Measurements from ENCODE around the gene MYT1. TPM values are rescaled to one million over a fixed set of nuclear protein-coding genes. Genes with fewer than 3 reads are reported as not detected.

The MYT1 gene
- total and polyA plus RNA-seq, 4 donors, result under 0.01 to 6.5 (median 0.08) TPM

DNA sequence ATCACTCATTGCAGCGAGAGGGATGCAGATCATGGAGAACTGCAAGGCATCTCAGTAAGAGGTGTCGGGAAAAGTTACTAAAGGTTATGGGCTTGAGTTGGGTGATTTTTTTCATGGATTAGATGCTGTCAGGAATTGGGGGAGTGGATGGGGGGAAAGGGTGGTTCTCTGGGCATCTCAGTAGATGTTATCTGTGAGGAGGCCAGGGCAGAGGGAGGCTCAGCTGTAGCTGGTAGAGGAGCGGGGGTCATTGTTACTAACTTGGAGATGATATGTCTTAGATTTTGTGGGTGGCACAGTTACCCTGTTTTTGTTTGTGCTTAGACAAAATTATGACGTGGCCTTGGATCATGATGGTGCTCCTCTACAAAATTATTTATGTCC is 88.7 kb downstream of the MYT1 start:
- Histone ChIP-seq H3K27me3 (ENCODE audit: control insufficient read depth in 4 of 4, insufficient read depth in 4 of 4, low read length in 3 of 4) (no peaks in the 10 kb centered on the region), H3K9ac (ENCODE audit: low read depth in 1 of 2, low read length in 2 of 2) (no peak overlapping the region), H3K4me3 (ENCODE audit: low read depth in 1 of 3, low read length in 3 of 3) (no peak overlapping the region), H3K27ac (ENCODE audit: low read depth in 1 of 2, low read length in 2 of 2) (no peak overlapping the region), H3K36me3 (ENCODE audit: control insufficient read depth in 4 of 4, insufficient read depth in 3 of 4, low read depth in 1 of 4, low read length in 3 of 4) (no peaks in the 10 kb centered on the region), H3K4me1 (ENCODE audit: control insufficient read depth in 4 of 4, insufficient read depth in 4 of 4, low read length in 3 of 4) (peaks cover 0 to 24% (median 15%) of the 10 kb centered on the region in 4 donors), H3K9me3 (ENCODE audit: control insufficient read depth in 4 of 4, low read length in 3 of 4) (no peaks in the 10 kb centered on the region)
- no peak for TF ChIP-seq EGR1 (IDR thresholded peaks at IDR 0.05; ENCODE audit: low read depth in 2 of 2)
- no peak for TF ChIP-seq HNF4A (conservative IDR thresholded peaks at IDR 0.05)
- TF ChIP-seq, protein P1, sequence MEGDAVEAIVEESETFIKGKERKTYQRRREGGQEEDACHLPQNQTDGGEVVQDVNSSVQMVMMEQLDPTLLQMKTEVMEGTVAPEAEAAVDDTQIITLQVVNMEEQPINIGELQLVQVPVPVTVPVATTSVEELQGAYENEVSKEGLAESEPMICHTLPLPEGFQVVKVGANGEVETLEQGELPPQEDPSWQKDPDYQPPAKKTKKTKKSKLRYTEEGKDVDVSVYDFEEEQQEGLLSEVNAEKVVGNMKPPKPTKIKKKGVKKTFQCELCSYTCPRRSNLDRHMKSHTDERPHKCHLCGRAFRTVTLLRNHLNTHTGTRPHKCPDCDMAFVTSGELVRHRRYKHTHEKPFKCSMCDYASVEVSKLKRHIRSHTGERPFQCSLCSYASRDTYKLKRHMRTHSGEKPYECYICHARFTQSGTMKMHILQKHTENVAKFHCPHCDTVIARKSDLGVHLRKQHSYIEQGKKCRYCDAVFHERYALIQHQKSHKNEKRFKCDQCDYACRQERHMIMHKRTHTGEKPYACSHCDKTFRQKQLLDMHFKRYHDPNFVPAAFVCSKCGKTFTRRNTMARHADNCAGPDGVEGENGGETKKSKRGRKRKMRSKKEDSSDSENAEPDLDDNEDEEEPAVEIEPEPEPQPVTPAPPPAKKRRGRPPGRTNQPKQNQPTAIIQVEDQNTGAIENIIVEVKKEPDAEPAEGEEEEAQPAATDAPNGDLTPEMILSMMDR (IDR thresholded peaks at IDR 0.05; ENCODE audit: low read depth, low read length, missing input control), result no peak
- no peak for TF ChIP-seq ATF3 (IDR thresholded peaks at IDR 0.05)
- no peak for TF ChIP-seq SP1 (IDR thresholded peaks at IDR 0.05)
- TF ChIP-seq FOXA1 (IDR thresholded peaks at IDR 0.05), result no peak
- TF ChIP-seq, protein P2, sequence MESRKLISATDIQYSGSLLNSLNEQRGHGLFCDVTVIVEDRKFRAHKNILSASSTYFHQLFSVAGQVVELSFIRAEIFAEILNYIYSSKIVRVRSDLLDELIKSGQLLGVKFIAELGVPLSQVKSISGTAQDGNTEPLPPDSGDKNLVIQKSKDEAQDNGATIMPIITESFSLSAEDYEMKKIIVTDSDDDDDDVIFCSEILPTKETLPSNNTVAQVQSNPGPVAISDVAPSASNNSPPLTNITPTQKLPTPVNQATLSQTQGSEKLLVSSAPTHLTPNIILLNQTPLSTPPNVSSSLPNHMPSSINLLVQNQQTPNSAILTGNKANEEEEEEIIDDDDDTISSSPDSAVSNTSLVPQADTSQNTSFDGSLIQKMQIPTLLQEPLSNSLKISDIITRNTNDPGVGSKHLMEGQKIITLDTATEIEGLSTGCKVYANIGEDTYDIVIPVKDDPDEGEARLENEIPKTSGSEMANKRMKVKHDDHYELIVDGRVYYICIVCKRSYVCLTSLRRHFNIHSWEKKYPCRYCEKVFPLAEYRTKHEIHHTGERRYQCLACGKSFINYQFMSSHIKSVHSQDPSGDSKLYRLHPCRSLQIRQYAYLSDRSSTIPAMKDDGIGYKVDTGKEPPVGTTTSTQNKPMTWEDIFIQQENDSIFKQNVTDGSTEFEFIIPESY (IDR thresholded peaks at IDR 0.05), result no peak
- no peak for TF ChIP-seq RXRA (IDR thresholded peaks at IDR 0.05)
- TF ChIP-seq, protein P3, sequence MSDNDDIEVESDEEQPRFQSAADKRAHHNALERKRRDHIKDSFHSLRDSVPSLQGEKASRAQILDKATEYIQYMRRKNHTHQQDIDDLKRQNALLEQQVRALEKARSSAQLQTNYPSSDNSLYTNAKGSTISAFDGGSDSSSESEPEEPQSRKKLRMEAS (IDR thresholded peaks at IDR 0.05), result no peak
- no peak for TF ChIP-seq YY1 (IDR thresholded peaks at IDR 0.05)
- TF ChIP-seq FOXA2 (IDR thresholded peaks at IDR 0.05), result no peak
- TF ChIP-seq RAD21 (IDR thresholded peaks at IDR 0.05), result no peak
- TF ChIP-seq, protein P4, sequence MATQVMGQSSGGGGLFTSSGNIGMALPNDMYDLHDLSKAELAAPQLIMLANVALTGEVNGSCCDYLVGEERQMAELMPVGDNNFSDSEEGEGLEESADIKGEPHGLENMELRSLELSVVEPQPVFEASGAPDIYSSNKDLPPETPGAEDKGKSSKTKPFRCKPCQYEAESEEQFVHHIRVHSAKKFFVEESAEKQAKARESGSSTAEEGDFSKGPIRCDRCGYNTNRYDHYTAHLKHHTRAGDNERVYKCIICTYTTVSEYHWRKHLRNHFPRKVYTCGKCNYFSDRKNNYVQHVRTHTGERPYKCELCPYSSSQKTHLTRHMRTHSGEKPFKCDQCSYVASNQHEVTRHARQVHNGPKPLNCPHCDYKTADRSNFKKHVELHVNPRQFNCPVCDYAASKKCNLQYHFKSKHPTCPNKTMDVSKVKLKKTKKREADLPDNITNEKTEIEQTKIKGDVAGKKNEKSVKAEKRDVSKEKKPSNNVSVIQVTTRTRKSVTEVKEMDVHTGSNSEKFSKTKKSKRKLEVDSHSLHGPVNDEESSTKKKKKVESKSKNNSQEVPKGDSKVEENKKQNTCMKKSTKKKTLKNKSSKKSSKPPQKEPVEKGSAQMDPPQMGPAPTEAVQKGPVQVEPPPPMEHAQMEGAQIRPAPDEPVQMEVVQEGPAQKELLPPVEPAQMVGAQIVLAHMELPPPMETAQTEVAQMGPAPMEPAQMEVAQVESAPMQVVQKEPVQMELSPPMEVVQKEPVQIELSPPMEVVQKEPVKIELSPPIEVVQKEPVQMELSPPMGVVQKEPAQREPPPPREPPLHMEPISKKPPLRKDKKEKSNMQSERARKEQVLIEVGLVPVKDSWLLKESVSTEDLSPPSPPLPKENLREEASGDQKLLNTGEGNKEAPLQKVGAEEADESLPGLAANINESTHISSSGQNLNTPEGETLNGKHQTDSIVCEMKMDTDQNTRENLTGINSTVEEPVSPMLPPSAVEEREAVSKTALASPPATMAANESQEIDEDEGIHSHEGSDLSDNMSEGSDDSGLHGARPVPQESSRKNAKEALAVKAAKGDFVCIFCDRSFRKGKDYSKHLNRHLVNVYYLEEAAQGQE (IDR thresholded peaks at IDR 0.05), result no peak
- no peak for TF ChIP-seq NR2F2 (IDR thresholded peaks at IDR 0.05)
- TF ChIP-seq HNF4G (IDR thresholded peaks at IDR 0.05), result no peak
- no peak for TF ChIP-seq GABPA (IDR thresholded peaks at IDR 0.05 in 1 of 2, conservative IDR thresholded peaks at IDR 0.05 in 1 of 2)
- DNase-seq (ENCODE audit: low spot score), result no peak
- 98% methylated on average over 4 of the region's 4 CpGs for WGBS

DNA sequence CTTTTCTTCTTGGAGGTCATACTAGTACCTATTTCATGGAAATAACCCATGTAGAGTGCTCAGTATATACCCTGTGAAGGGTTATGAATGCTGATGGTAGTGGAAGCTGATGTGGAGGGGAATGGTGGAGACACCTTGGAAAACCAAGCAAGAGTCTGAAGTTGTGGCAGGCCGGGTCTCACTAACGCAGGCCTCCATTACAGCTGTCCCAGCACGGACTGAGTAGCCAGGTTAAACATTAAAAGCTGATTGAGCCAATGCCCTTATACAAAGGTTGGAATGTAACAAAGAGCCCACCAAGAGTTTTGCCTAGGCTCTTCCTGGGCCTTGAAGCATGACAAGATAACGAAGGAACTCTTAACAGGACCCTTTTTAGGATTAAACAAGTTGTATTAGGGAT is 89.2 kb downstream of the MYT1 start:
- no peak for TF ChIP-seq HNF4G (IDR thresholded peaks at IDR 0.05)
- no peak for TF ChIP-seq EGR1 (IDR thresholded peaks at IDR 0.05; ENCODE audit: low read depth in 2 of 2)
- TF ChIP-seq SP1 (IDR thresholded peaks at IDR 0.05), result no peak
- no peak for TF ChIP-seq JUND (IDR thresholded peaks at IDR 0.05)
- no peak for TF ChIP-seq HNF4A (conservative IDR thresholded peaks at IDR 0.05)
- no peak for TF ChIP-seq TAF1 (conservative IDR thresholded peaks at IDR 0.05)
- TF ChIP-seq, protein P3 (IDR thresholded peaks at IDR 0.05), result no peak
- no peak for TF ChIP-seq YY1 (IDR thresholded peaks at IDR 0.05)
- no peak for TF ChIP-seq RXRA (IDR thresholded peaks at IDR 0.05)
- TF ChIP-seq NR2F2 (IDR thresholded peaks at IDR 0.05), result no peak
- no peak for DNase-seq (ENCODE audit: low spot score)
- WGBS, result 67% methylated on average over 4 of the region's 4 CpGs

More for the DNA sequence above, 89.2 kb downstream of the MYT1 start:
- H3K4me3 ChIP-seq (ENCODE audit: low read depth in 1 of 3, low read length in 3 of 3), result no peak overlapping the region
- H3K9ac ChIP-seq (ENCODE audit: low read depth in 1 of 2, low read length in 2 of 2), result no peak overlapping the region
- H3K36me3 ChIP-seq (ENCODE audit: control insufficient read depth in 4 of 4, insufficient read depth in 3 of 4, low read depth in 1 of 4, low read length in 3 of 4), result no peaks in the 10 kb centered on the region
- no peak overlapping the region for H3K27ac ChIP-seq (ENCODE audit: low read depth in 1 of 2, low read length in 2 of 2)
- H3K27me3 ChIP-seq (ENCODE audit: control insufficient read depth in 4 of 4, insufficient read depth in 4 of 4, low read length in 3 of 4), result no peaks in the 10 kb centered on the region
- H3K4me1 ChIP-seq (ENCODE audit: control insufficient read depth in 4 of 4, insufficient read depth in 4 of 4, low read length in 3 of 4), result peaks cover 0 to 25% (median 16%) of the 10 kb centered on the region in 4 donors
- no peaks in the 10 kb centered on the region for H3K9me3 ChIP-seq (ENCODE audit: control insufficient read depth in 4 of 4, low read length in 3 of 4)
